GM12878 (cell line): ENCODE measurements around the gene GSTO1. TPM values are rescaled to one million over a fixed set of nuclear protein-coding genes. Genes with fewer than 3 reads are reported as not detected.

Experiments
- ATAC-seq: fragments of 200-7000 bp; cut with Tn5 transposase; 3 replicates; pipeline ENCODE4 v1.9.1; 2020; ENCODE audit warnings: mild to moderate bottlenecking, moderate library complexity
- BruUV-seq: library from RNA; stranded (reverse); fragments of 400-500 nt; replicated peaks from 2 replicates; lab custom pipeline; 2021; lab: Mats Ljungman, UMichigan
- CTCF ChIA-PET: fragments of 300-600 bp; sonication (Branson Sonifier 250); formaldehyde crosslinking; extraction: SDS; loops from one replicate; lab custom pipeline; 2021; ENCODE audit warnings: inconsistent platforms; lab: Yijun Ruan, JAX
- POLR2A ChIA-PET: fragments of 350-600 bp; formaldehyde crosslinking; extraction: SDS; loops from one replicate; lab custom pipeline; 2021; ENCODE audit warnings: inconsistent platforms; lab: Charles Lee
- RAD21 ChIA-PET: fragments of 300-600 bp; sonication (Branson Sonifier 250); formaldehyde crosslinking; loops from one replicate; lab custom pipeline; 2023; ENCODE audit warnings: antibody characterized with exemption; ENCODE audit not compliant: unreplicated experiment; lab: Charles Lee
- SMC1A ChIA-PET: fragments of 300-600 bp; sonication (Branson Sonifier 250); formaldehyde crosslinking; loops from one replicate; lab custom pipeline; 2023; ENCODE audit not compliant: unreplicated experiment, uncharacterized antibody; lab: Charles Lee
- DNase-seq: peaks from one replicate; pipeline ENCODE4 v3.0.0-alpha.2; 2011; ENCODE audit warnings: low read depth, low spot score
- FAIRE-seq: peaks from 3 replicates; lab custom pipeline; 2011; peaks lifted over from hg19 to GRCh38; lab: Jason Lieb, UNC
- H2AFZ ChIP-seq: 2 replicates; pipeline ENCODE4 v1.6.0; 2011; ENCODE audit warnings: low read depth, low read length, control low read depth; ENCODE audit not compliant: control insufficient read depth
- H3K27ac ChIP-seq: 2 replicates; pipeline ENCODE4 v1.5.1; 2011; ENCODE audit warnings: control low read depth; ENCODE audit not compliant: control insufficient read depth, insufficient read depth
- H3K27me3 ChIP-seq, 2 experiments: replicated peaks in 1 of 2; 2 replicates each; pipeline versions ENCODE4 v1.6.0 to v1.6.1; 2011; ENCODE audit warnings: low read length in 1 of 2; ENCODE audit not compliant: control insufficient read depth in 2 of 2, insufficient read depth in 2 of 2
- H3K36me3 ChIP-seq, 2 experiments: 2 replicates each; pipeline ENCODE4 v1.5.1; 2011; ENCODE audit warnings: low read length in 1 of 2; ENCODE audit not compliant: control insufficient read depth in 2 of 2, insufficient read depth in 2 of 2
- H3K4me1 ChIP-seq: 2 replicates; pipeline ENCODE4 v1.6.1; 2011; ENCODE audit warnings: mild to moderate bottlenecking, low read length, moderate library complexity, mixed read lengths; ENCODE audit not compliant: control insufficient read depth, insufficient read depth
- H3K4me2 ChIP-seq: 2 replicates; pipeline ENCODE4 v1.6.0; 2011; ENCODE audit warnings: control low read depth; ENCODE audit not compliant: control insufficient read depth, insufficient read depth
- H3K4me3 ChIP-seq: fragments of 200-600 bp; sonication (generic); 2 replicates; pipeline ENCODE4 v1.5.1; 2016
- H3K79me2 ChIP-seq: 2 replicates; pipeline ENCODE4 v1.6.0; 2011; ENCODE audit warnings: low read length; ENCODE audit not compliant: control insufficient read depth, insufficient read depth
- H3K9ac ChIP-seq: 2 replicates; pipeline ENCODE4 v1.8.0; 2011; ENCODE audit warnings: low read length, control low read depth, mixed read lengths; ENCODE audit not compliant: control insufficient read depth, insufficient read depth
- H3K9me3 ChIP-seq: replicated peaks from 3 replicates; pipeline ENCODE4 v1.5.1; 2011; ENCODE audit warnings: mild to moderate bottlenecking, low read length; ENCODE audit not compliant: control insufficient read depth, insufficient read depth
- H4K20me1 ChIP-seq: 2 replicates; pipeline ENCODE4 v1.6.0; 2011; ENCODE audit not compliant: control insufficient read depth, insufficient read depth
- DPF2 ChIP-seq: fragments of 450-650 bp; IDR thresholded peaks from 2 replicates; pipeline ENCODE4 v1.6.1; 2017; ENCODE audit warnings: mild to moderate bottlenecking
- PAX5 ChIP-seq: IDR thresholded peaks from 2 replicates; pipeline ENCODE4 v1.6.1; 2011; ENCODE audit warnings: low read depth, low read length, borderline replicate concordance
- SIX5 ChIP-seq: IDR thresholded peaks from 2 replicates; pipeline ENCODE4 v1.6.1; 2011; ENCODE audit warnings: mild to moderate bottlenecking, low read depth, low read length, moderate library complexity; ENCODE audit not compliant: severe bottlenecking
- STAT3 ChIP-seq: IDR thresholded peaks from 2 replicates; pipeline ENCODE4 v1.6.1; 2011; ENCODE audit warnings: low read depth, low read length, improper control_type of control experiment
- TCF12 ChIP-seq: IDR thresholded peaks from 2 replicates; pipeline ENCODE4 v1.6.1; 2011; ENCODE audit warnings: low read depth, mild to moderate bottlenecking, low read length
- WRNIP1 ChIP-seq: IDR thresholded peaks from 2 replicates; pipeline ENCODE4 v1.6.1; 2011; ENCODE audit warnings: low read depth, low read length, improper control_type of control experiment, borderline replicate concordance
- ZNF207 ChIP-seq: fragments of 450-650 bp; IDR thresholded peaks from 2 replicates; pipeline ENCODE4 v1.6.1; 2014; ENCODE audit warnings: antibody characterized with exemption, mild to moderate bottlenecking, borderline replicate concordance
- ZNF622 ChIP-seq: fragments of 450-650 bp; IDR thresholded peaks from 2 replicates; pipeline ENCODE4 v1.6.1; 2017; ENCODE audit warnings: mild to moderate bottlenecking, inconsistent platforms
- WGBS: methylation state at CpG from one replicate; pipeline ENCODE4 v1.1.6; 2016; ENCODE audit warnings: low lambda C conversion rate; ENCODE audit not compliant: insufficient replicate concordance, insufficient coverage; ENCODE audit errors: missing lambda C conversion rate; 5-methylcytosine and 5-hydroxymethylcytosine counted together
- in situ Hi-C: fragments of 300-500 bp; cut with MboI; formaldehyde crosslinking; loops from 9 replicates; pipeline ENCODE4 v1.14.3; 2018; ENCODE audit warnings: mixed read lengths
- intact Hi-C: fragments of 100-400 bp; cut with micrococcal nuclease; formaldehyde crosslinking; loops from one replicate; pipeline ENCODE4 v1.14.2; 2022; ENCODE audit not compliant: unreplicated experiment
- polyA plus RNA-seq, 11 experiments: library from polyadenylated mRNA; depleted of rRNA in 4 of 11; unstranded in 6 of 11; stranded (reverse) in 5 of 11; fragments of >200 nt; fragmentation: Nextera tagmentation in 4 of 11; fragmentation: Illumina TruSeq in 1 of 11; extraction: Ambion mirVana in 4 of 11; extraction: Trizol in 1 of 11; gene quantifications; 1 replicate in 1 of 11; 2 replicates in 10 of 11; pipeline versions ENCODE4 v1.2.1 to v1.2.3, GENCODE V29; 2011 to 2016; ENCODE audit warnings: inconsistent platforms in 2 of 11, missing spikeins in 2 of 11, low read depth in 1 of 11
- total RNA-seq, 4 experiments: library from RNA; depleted of rRNA in 3 of 4; stranded (reverse); fragments of >200 nt in 3 of 4; fragmentation: Illumina TruSeq in 1 of 4; extraction: Trizol in 1 of 4; gene quantifications; 2 replicates each; pipeline versions ENCODE4 v1.2.1 to v1.2.3, GENCODE V29; 2013 to 2021
- TF ChIP-seq, protein P1 (sequence below): IDR thresholded peaks from 2 replicates; pipeline ENCODE4 v1.6.1; 2011; ENCODE audit warnings: mild to moderate bottlenecking, low read depth, low read length, moderate library complexity; ENCODE audit not compliant: insufficient replicate concordance
- TF ChIP-seq, protein P2 (sequence below): fragments of 450-650 bp; IDR thresholded peaks from 2 replicates; pipeline ENCODE4 v1.6.1; 2016; ENCODE audit warnings: mild to moderate bottlenecking
- TF ChIP-seq, protein P3 (sequence below): fragments of 450-650 bp; IDR thresholded peaks from 2 replicates; pipeline ENCODE4 v1.6.1; 2017; ENCODE audit warnings: mild to moderate bottlenecking

The GSTO1 gene
- total and polyA plus RNA-seq, 10 of the 15 experiments (the other 5 are each of a cell fraction or from before 2014, with no cell fraction given): 53.1 to 197 (median 112) TPM

DNA sequence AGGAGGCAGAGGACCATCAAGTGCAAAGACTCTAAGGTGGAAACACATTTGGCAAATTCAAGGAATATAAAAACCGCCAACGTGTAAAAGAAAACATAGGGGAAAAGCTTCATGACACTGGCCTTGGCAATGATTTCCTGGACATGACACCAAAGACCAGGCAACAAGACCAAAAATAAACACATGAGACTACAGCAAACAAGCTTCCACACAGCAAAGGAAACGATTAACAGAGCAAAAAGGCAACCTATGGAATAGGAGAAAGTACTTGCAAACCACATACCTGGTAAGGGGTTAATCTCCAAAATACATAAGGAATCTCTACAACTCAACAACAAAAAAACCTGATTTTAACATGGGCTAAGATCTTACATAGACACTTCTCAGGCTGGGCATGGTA lies 3.5 kb downstream of the GSTO1 start:
- BruUV-seq: no TSS peak

DNA sequence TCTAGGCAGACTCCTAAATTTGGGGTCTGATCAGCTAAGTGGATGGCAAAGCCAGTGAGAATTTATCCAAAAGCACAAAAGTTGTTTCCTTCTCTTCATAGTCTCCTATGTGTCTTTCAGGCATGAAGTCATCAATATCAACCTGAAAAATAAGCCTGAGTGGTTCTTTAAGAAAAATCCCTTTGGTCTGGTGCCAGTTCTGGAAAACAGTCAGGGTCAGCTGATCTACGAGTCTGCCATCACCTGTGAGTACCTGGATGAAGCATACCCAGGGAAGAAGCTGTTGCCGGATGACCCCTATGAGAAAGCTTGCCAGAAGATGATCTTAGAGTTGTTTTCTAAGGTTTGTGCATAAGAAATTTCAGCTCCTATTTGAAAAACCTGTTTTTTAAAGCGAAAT lies 4.8 kb downstream of the GSTO1 start:
- Histone ChIP-seq H3K79me2 (peaks cover 56% of the 10 kb centered on the region), H3K4me1 (peaks cover 3% of the 10 kb centered on the region), H3K27ac (no peak overlapping the region), H3K4me2 (no peak overlapping the region), H4K20me1 (no peaks in the 10 kb centered on the region), H3K27me3 (no peaks in the 10 kb centered on the region), H3K9ac (no peak overlapping the region), H3K9me3 (no peaks in the 10 kb centered on the region), H3K4me3 (no peak overlapping the region; the same call in 1 of the 2 replicates), H3K36me3 (peaks cover 0 to 31% of the 10 kb centered on the region in 2 experiments; a peak in 3 of 4 replicates), H2AFZ (no peak overlapping the region)
- CTCF ChIA-PET: interaction anchor here (13.2 kb wide), 1 partner anchor 15 kb away, joined by 105 read pairs; no protein-coding TSS in a partner anchor
- FAIRE-seq: no peak
- SMC1A ChIA-PET: interaction anchor here (1.1 to 7.3 kb wide), 2 partner anchors 8 to 15 kb away, joined by 4 to 30 read pairs; no protein-coding TSS in a partner anchor
- RAD21 ChIA-PET: no interaction called here
- intact Hi-C loops (no loop called here), in situ Hi-C loops (no loop called here)
- BruUV-seq: no TSS peak
- DNase-seq: no peak
- WGBS: 97% methylated on average over 3 of the region's 3 CpGs
- no peak for ATAC-seq
- POLR2A ChIA-PET: no interaction called here
- TF ChIP-seq STAT3 (no peak), TCF12 (no peak), ZNF622 (no peak), SIX5 (no peak), ZNF207 (no peak), PAX5 (no peak), DPF2 (no peak)
- TF ChIP-seq, protein P1, sequence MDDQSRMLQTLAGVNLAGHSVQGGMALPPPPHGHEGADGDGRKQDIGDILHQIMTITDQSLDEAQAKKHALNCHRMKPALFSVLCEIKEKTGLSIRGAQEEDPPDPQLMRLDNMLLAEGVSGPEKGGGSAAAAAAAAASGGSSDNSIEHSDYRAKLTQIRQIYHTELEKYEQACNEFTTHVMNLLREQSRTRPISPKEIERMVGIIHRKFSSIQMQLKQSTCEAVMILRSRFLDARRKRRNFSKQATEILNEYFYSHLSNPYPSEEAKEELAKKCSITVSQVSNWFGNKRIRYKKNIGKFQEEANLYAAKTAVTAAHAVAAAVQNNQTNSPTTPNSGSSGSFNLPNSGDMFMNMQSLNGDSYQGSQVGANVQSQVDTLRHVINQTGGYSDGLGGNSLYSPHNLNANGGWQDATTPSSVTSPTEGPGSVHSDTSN: no peak
- TF ChIP-seq, protein P2, sequence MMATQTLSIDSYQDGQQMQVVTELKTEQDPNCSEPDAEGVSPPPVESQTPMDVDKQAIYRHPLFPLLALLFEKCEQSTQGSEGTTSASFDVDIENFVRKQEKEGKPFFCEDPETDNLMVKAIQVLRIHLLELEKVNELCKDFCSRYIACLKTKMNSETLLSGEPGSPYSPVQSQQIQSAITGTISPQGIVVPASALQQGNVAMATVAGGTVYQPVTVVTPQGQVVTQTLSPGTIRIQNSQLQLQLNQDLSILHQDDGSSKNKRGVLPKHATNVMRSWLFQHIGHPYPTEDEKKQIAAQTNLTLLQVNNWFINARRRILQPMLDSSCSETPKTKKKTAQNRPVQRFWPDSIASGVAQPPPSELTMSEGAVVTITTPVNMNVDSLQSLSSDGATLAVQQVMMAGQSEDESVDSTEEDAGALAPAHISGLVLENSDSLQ: no peak

More for the DNA sequence above, 3.5 kb downstream of the GSTO1 start:
- in situ Hi-C loops: no loop called here
- DNase-seq (no peak), FAIRE-seq (no peak), ATAC-seq (no peak)
- no peak overlapping the region for H3K27ac ChIP-seq
- SMC1A ChIA-PET: interaction anchor here (0.7 to 7.3 kb wide), 6 partner anchors 9 to 245 kb away, joined by 3 to 30 read pairs (median 5); partner anchors contain the start of gene GSTO2
- POLR2A ChIA-PET: interaction anchor here (4.8 kb wide), 1 partner anchor 10 kb away, joined by 36 read pairs; the partner anchor contains the start of gene GSTO2
- CTCF ChIA-PET: interaction anchor here (0.7 to 13.2 kb wide), 7 partner anchors 13 to 94 kb away, joined by 3 to 105 read pairs (median 4); no protein-coding TSS in a partner anchor
- H3K9me3 ChIP-seq: no peaks in the 10 kb centered on the region
- intact Hi-C loops: no loop called here
- H3K79me2 ChIP-seq: peaks cover 50% of the 10 kb centered on the region
- H3K27me3 ChIP-seq: no peaks in the 10 kb centered on the region
- no peak overlapping the region for H3K9ac ChIP-seq
- WGBS: 96% methylated on average over 3 of the region's 3 CpGs
- no peaks in the 10 kb centered on the region for H4K20me1 ChIP-seq
- peaks cover 0 to 26% of the 10 kb centered on the region in 2 experiments; a peak in 3 of 4 replicates for H3K36me3 ChIP-seq
- H3K4me3 ChIP-seq: no peak overlapping the region
- H3K4me2 ChIP-seq: no peak overlapping the region
- TF ChIP-seq, protein P3, sequence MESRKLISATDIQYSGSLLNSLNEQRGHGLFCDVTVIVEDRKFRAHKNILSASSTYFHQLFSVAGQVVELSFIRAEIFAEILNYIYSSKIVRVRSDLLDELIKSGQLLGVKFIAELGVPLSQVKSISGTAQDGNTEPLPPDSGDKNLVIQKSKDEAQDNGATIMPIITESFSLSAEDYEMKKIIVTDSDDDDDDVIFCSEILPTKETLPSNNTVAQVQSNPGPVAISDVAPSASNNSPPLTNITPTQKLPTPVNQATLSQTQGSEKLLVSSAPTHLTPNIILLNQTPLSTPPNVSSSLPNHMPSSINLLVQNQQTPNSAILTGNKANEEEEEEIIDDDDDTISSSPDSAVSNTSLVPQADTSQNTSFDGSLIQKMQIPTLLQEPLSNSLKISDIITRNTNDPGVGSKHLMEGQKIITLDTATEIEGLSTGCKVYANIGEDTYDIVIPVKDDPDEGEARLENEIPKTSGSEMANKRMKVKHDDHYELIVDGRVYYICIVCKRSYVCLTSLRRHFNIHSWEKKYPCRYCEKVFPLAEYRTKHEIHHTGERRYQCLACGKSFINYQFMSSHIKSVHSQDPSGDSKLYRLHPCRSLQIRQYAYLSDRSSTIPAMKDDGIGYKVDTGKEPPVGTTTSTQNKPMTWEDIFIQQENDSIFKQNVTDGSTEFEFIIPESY: no peak
- TF ChIP-seq WRNIP1: no peak
- RAD21 ChIA-PET: no interaction called here
- H3K4me1 ChIP-seq: peaks cover 8% of the 10 kb centered on the region
- no peak overlapping the region for H2AFZ ChIP-seq
